IMR-90 (cell line): ENCODE measurements around the gene TMEM30A. TPM values are rescaled to one million over a fixed set of nuclear protein-coding genes. Genes with fewer than 3 reads are reported as not detected.
A peak's percentile ranks its signal among the peaks of the same experiment; 100 is the strongest.

ENCODE experiments used
- ATAC-seq: fragments of 200-7000 bp; cut with Tn5 transposase; 2 replicates; pipeline ENCODE4 v1.9.1; 2020; ENCODE audit warnings: low read depth, mild to moderate bottlenecking, moderate library complexity
- BruUV-seq: library from RNA; stranded (reverse); fragments of 400-500 nt; replicated peaks from 2 replicates; lab custom pipeline; 2021; lab: Mats Ljungman, UMichigan
- CTCF ChIA-PET: fragments of 300-600 bp; formaldehyde crosslinking; extraction: SDS; loops from one replicate; lab custom pipeline; 2021; ENCODE audit warnings: antibody characterized with exemption; lab: Yijun Ruan, JAX
- POLR2A ChIA-PET: fragments of 300-600 bp; sonication (Branson Sonifier 250); formaldehyde crosslinking; loops from one replicate; lab custom pipeline; 2022; ENCODE audit warnings: antibody characterized with exemption; ENCODE audit not compliant: unreplicated experiment; lab: Charles Lee
- DNase-seq: peaks from one replicate; pipeline ENCODE4 v3.0.0; 2013
- H2AFZ ChIP-seq: replicated peaks from 2 replicates; pipeline ENCODE3; 2013; ENCODE audit warnings: low read length, mild to moderate bottlenecking; ENCODE audit not compliant: poor library complexity
- H2AK5ac ChIP-seq: 2 replicates; pipeline ENCODE4 v1.6.1; 2013; ENCODE audit warnings: low read depth, low read length, inconsistent platforms
- H2AK9ac ChIP-seq: replicated peaks from 2 replicates; pipeline ENCODE3; 2013; ENCODE audit warnings: mild to moderate bottlenecking, low read depth, low read length, moderate library complexity; ENCODE audit not compliant: poor library complexity
- H2BK120ac ChIP-seq: 2 replicates; pipeline ENCODE4 v1.6.1; 2013; ENCODE audit warnings: low read depth, low read length, inconsistent platforms
- H2BK15ac ChIP-seq: 3 replicates; pipeline ENCODE4 v1.6.1; 2013; ENCODE audit warnings: low read depth, low read length, inconsistent platforms
- H2BK20ac ChIP-seq: 2 replicates; pipeline ENCODE4 v1.6.1; 2013; ENCODE audit warnings: low read depth, mild to moderate bottlenecking, inconsistent platforms, low read length, moderate library complexity
- H2BK5ac ChIP-seq: 2 replicates; pipeline ENCODE4 v1.6.1; 2013; ENCODE audit warnings: mild to moderate bottlenecking, low read depth, low read length, inconsistent platforms; ENCODE audit not compliant: poor library complexity, severe bottlenecking
- H3K14ac ChIP-seq: replicated peaks from 2 replicates; pipeline ENCODE4 v1.6.1; 2013; ENCODE audit warnings: low read depth, low read length, inconsistent platforms
- H3K18ac ChIP-seq: 2 replicates; pipeline ENCODE4 v1.6.1; 2013; ENCODE audit warnings: low read depth, low read length, control low read depth
- H3K23ac ChIP-seq: 2 replicates; pipeline ENCODE4 v1.6.1; 2013; ENCODE audit warnings: low read depth, low read length, inconsistent platforms
- H3K27ac ChIP-seq: 2 replicates; pipeline ENCODE4 v1.5.1; 2013; ENCODE audit warnings: mild to moderate bottlenecking, control low read depth, low read length; ENCODE audit not compliant: insufficient read depth
- H3K27me3 ChIP-seq: 2 replicates; pipeline ENCODE4 v1.6.1; 2013; ENCODE audit warnings: low read length; ENCODE audit not compliant: control insufficient read depth, insufficient read depth
- H3K36me3 ChIP-seq: 2 replicates; pipeline ENCODE4 v1.6.1; 2013; ENCODE audit warnings: low read length, mixed read lengths; ENCODE audit not compliant: control insufficient read depth, insufficient read depth
- H3K4ac ChIP-seq: 2 replicates; pipeline ENCODE4 v1.6.1; 2013; ENCODE audit warnings: low read depth, low read length, inconsistent platforms
- H3K4me1 ChIP-seq: 2 replicates; pipeline ENCODE4 v1.6.1; 2013; ENCODE audit warnings: low read length, mixed read lengths; ENCODE audit not compliant: control insufficient read depth, insufficient read depth
- H3K4me2 ChIP-seq: 2 replicates; pipeline ENCODE4 v1.6.1; 2013; ENCODE audit warnings: low read depth, mild to moderate bottlenecking, control low read depth, low read length, moderate library complexity
- H3K4me3 ChIP-seq: 2 replicates; pipeline ENCODE4 v1.5.1; 2013; ENCODE audit warnings: low read depth, mild to moderate bottlenecking, control low read depth, low read length, moderate library complexity; ENCODE audit not compliant: insufficient read depth
- H3K56ac ChIP-seq: 2 replicates; pipeline ENCODE4 v1.6.1; 2013; ENCODE audit warnings: low read length, inconsistent platforms; ENCODE audit not compliant: insufficient read depth; ENCODE audit errors: extremely low read depth
- H3K79me1 ChIP-seq, 2 experiments: 2 replicates each; pipeline ENCODE4 v1.6.1; 2013; ENCODE audit warnings: low read length in 2 of 2, inconsistent platforms in 1 of 2, low read depth in 1 of 2
- H3K9ac ChIP-seq: 2 replicates; pipeline ENCODE4 v1.6.1; 2013; ENCODE audit warnings: low read depth, low read length, control low read depth
- H3K9me1 ChIP-seq: 2 replicates; pipeline ENCODE4 v1.6.1; 2013; ENCODE audit warnings: low read length, inconsistent platforms; ENCODE audit not compliant: insufficient read depth
- H3K9me3 ChIP-seq: 2 replicates; pipeline ENCODE4 v1.6.1; 2013; ENCODE audit warnings: low read length; ENCODE audit not compliant: control insufficient read depth, insufficient read depth
- H4K20me1 ChIP-seq: 2 replicates; pipeline ENCODE4 v1.6.1; 2013; ENCODE audit warnings: low read length, inconsistent platforms; ENCODE audit not compliant: insufficient read depth
- H4K5ac ChIP-seq: 2 replicates; pipeline ENCODE4 v1.6.1; 2013; ENCODE audit warnings: mild to moderate bottlenecking, low read depth, low read length, control low read depth
- H4K8ac ChIP-seq, 2 experiments: 2 replicates each; pipeline ENCODE4 v1.6.1; 2013; ENCODE audit warnings: low read depth in 2 of 2, low read length in 2 of 2, control low read depth in 1 of 2, inconsistent platforms in 1 of 2
- H4K91ac ChIP-seq: 2 replicates; pipeline ENCODE4 v1.6.1; 2013; ENCODE audit warnings: low read depth, low read length, inconsistent platforms; ENCODE audit not compliant: insufficient read depth
- MAFK ChIP-seq: IDR thresholded peaks from 2 replicates; pipeline ENCODE4 v1.6.1; 2012; ENCODE audit warnings: low read depth, low read length, improper control_type of control experiment
- RAD21 ChIP-seq: IDR thresholded peaks from 2 replicates; pipeline ENCODE4 v1.6.1; 2012; ENCODE audit warnings: low read length, improper control_type of control experiment
- SMC3 ChIP-seq: fragments of 150-350 bp; IDR thresholded peaks from 2 replicates; pipeline ENCODE4 v1.6.1; 2016; ENCODE audit warnings: low read depth, mild to moderate bottlenecking, antibody characterized with exemption, low read length, moderate library complexity
- WGBS, 2 experiments: methylation state at CpG; one replicate each; pipeline versions ENCODE4 v1.1.5 to v1.1.7; 2013; ENCODE audit warnings: missing lambda C conversion rate in 2 of 2; ENCODE audit not compliant: insufficient read length in 1 of 2; ENCODE audit errors: extremely low coverage in 2 of 2; 5-methylcytosine and 5-hydroxymethylcytosine counted together
- dilution Hi-C: fragments of 300-500 bp; cut with HindIII; formaldehyde crosslinking; loops from one replicate; pipeline ENCODE4 v1.14.3; 2018; ENCODE audit warnings: low sequenced_read_pairs; ENCODE audit not compliant: unreplicated experiment
- in situ Hi-C: fragments of 300-500 bp; cut with MboI; formaldehyde crosslinking; loops from 3 replicates; pipeline ENCODE4 v1.14.3; 2019; ENCODE audit warnings: low sequenced_read_pairs, inconsistent platforms, mixed read lengths
- intact Hi-C: fragments of 100-400 bp; cut with micrococcal nuclease; formaldehyde crosslinking; loops from 2 replicates; pipeline ENCODE4 v1.10.0; 2022
- polyA plus RNA-seq, 3 experiments: library from polyadenylated mRNA; depleted of rRNA; stranded (reverse); fragments of >200 nt; gene quantifications; 2 replicates each; pipeline ENCODE4 v1.2.3, GENCODE V29; 2012; ENCODE audit warnings: low replicate concordance in 1 of 3
- total RNA-seq: library from RNA; depleted of rRNA; stranded (reverse); fragments of >200 nt; gene quantifications from 2 replicates; pipeline ENCODE4 v1.2.3, GENCODE V29; 2012

Gene TMEM30A
- total and polyA plus RNA-seq, 2 of the 4 experiments (the other 2 are of a cell fraction): 48.5 to 111 TPM

GRCh38 chr6:75261299-75261698, 23.3 kb downstream of the TMEM30A start:
- Histone ChIP-seq H2BK120ac (no peak overlapping the region), H3K18ac (no peak overlapping the region), H4K91ac (no peak overlapping the region), H3K14ac (no peak overlapping the region), H3K4ac (no peak overlapping the region), H3K36me3 (peaks cover 21% of the 10 kb centered on the region), H3K9me1 (no peaks in the 10 kb centered on the region; the same call in 1 of the 2 replicates), H3K27me3 (no peaks in the 10 kb centered on the region), H4K5ac (no peak overlapping the region), H3K23ac (no peak overlapping the region), H3K4me1 (peaks cover 2% of the 10 kb centered on the region; the same call in 1 of the 2 replicates), H4K8ac (no peak overlapping the region), H3K56ac (no peak overlapping the region), H2BK15ac (no peak overlapping the region), H2BK20ac (no peak overlapping the region), H3K9ac (no peak overlapping the region), H2AK9ac (no peak overlapping the region), H2AK5ac (no peak overlapping the region), H3K9me3 (no peaks in the 10 kb centered on the region), H3K4me2 (no peak overlapping the region), H3K27ac (no peak overlapping the region), H3K79me1 (peaks cover 30 to 51% of the 10 kb centered on the region in 2 experiments), H4K20me1 (peaks cover 7% of the 10 kb centered on the region; the same call in 1 of the 2 replicates), H3K4me3 (no peak overlapping the region), H2BK5ac (no peak overlapping the region), H2AFZ (no peak overlapping the region)
- intact Hi-C loops (no loop called here), in situ Hi-C loops (loop anchor here (10.0 kb wide), 1 partner anchor 274 kb away; no protein-coding TSS in a partner anchor), dilution Hi-C loops (no loop called here)
- ChIA-PET CTCF (no interaction called here), POLR2A (interaction anchor here (1.0 kb wide), 1 partner anchor 14 kb away, joined by 3 read pairs; no protein-coding TSS in a partner anchor)
- DNase-seq (no peak), ATAC-seq (no peak)
- no peak for TF ChIP-seq SMC3
- no peak for TF ChIP-seq RAD21
- peak; percentile 98 for TF ChIP-seq MAFK
- no TSS peak for BruUV-seq
- no CpG with 5 or more reads among the region's 1 CpG for WGBS, 2 experiments
